K562 (cell line): ENCODE measurements around the gene RPS6KA2. TPM values are rescaled to one million over a fixed set of nuclear protein-coding genes. Genes with fewer than 3 reads are reported as not detected.

Experiments used
- ATAC-seq: fragments of 200-7000 bp; cut with Tn5 transposase; 3 replicates; pipeline ENCODE4 v1.9.1; 2020; ENCODE audit warnings: moderate library complexity
- BruUV-seq: library from RNA; stranded (reverse); fragments of 400-500 nt; replicated peaks from 2 replicates; lab custom pipeline; 2021; lab: Mats Ljungman, UMichigan
- CTCF ChIA-PET: fragments of 300-600 bp; formaldehyde crosslinking; extraction: SDS; loops from one replicate; lab custom pipeline; 2021; ENCODE audit warnings: low intra/inter-chr PET ratio; lab: Yijun Ruan, JAX
- POLR2A ChIA-PET: fragments of 300-600, 350-650 bp; sonication (Branson Sonifier 250); formaldehyde crosslinking; extraction: SDS; loops from one replicate; lab custom pipeline; 2021; ENCODE audit warnings: antibody characterized with exemption, inconsistent platforms; lab: Yijun Ruan, JAX
- DNase-seq, 4 experiments: peaks; one replicate each; pipeline versions ENCODE4 v3.0.0 to v3.0.0-alpha.2; 2011 to 2018; ENCODE audit warnings: low spot score in 3 of 4, mixed read lengths in 3 of 4; ENCODE audit errors: extremely low read depth in 1 of 4
- FAIRE-seq: peaks from 2 replicates; lab custom pipeline; 2011; peaks lifted over from hg19 to GRCh38; lab: Jason Lieb, UNC
- H2AFZ ChIP-seq: 2 replicates; pipeline ENCODE4 v1.6.0; 2011; ENCODE audit warnings: low read depth, low read length, control low read depth, inconsistent platforms
- H3K27ac ChIP-seq: fragments of 200-600 bp; 3 replicates; pipeline ENCODE4 v1.8.0; 2011; ENCODE audit warnings: low read depth, mild to moderate bottlenecking, control low read depth, inconsistent platforms, low read length, moderate library complexity, mixed read lengths; ENCODE audit errors: extremely low read depth
- H3K27me3 ChIP-seq, 2 experiments: fragments of 300-600 bp in 1 of 2; 2 replicates in 1 of 2; 3 replicates in 1 of 2; pipeline versions ENCODE4 v1.6.0 to v1.8.0; 2011; ENCODE audit warnings: inconsistent platforms in 2 of 2, low read length in 2 of 2, mild to moderate bottlenecking in 1 of 2, mixed read lengths in 1 of 2, moderate library complexity in 1 of 2; ENCODE audit not compliant: control insufficient read depth in 2 of 2, insufficient read depth in 2 of 2
- H3K36me3 ChIP-seq: fragments of 300-600 bp; 3 replicates; pipeline ENCODE4 v1.8.0; 2011; ENCODE audit warnings: mild to moderate bottlenecking, low read length, inconsistent platforms; ENCODE audit not compliant: control insufficient read depth, insufficient read depth
- H3K4me1 ChIP-seq, 2 experiments: fragments of 200-600 bp in 1 of 2; replicated peaks in 1 of 2; 2 replicates in 1 of 2; 3 replicates in 1 of 2; pipeline versions ENCODE4 v1.5.1 to v1.8.0; 2011; ENCODE audit warnings: inconsistent platforms in 2 of 2, low read length in 2 of 2, mild to moderate bottlenecking in 1 of 2, mixed read lengths in 1 of 2, moderate library complexity in 1 of 2; ENCODE audit not compliant: control insufficient read depth in 2 of 2, insufficient read depth in 2 of 2
- H3K4me2 ChIP-seq: 2 replicates; pipeline ENCODE4 v1.6.1; 2011; ENCODE audit warnings: low read length, control low read depth, inconsistent platforms, mixed read lengths; ENCODE audit not compliant: insufficient read depth
- H3K4me3 ChIP-seq: fragments of 200-600 bp; sonication (generic), shearing (Covaris generic); 2 replicates; pipeline ENCODE4 v1.5.1; 2016; ENCODE audit warnings: control low read depth, inconsistent platforms
- H3K79me2 ChIP-seq: fragments of 200-600 bp; 3 replicates; pipeline ENCODE4 v1.8.0; 2011; ENCODE audit warnings: low read length, inconsistent platforms; ENCODE audit not compliant: control insufficient read depth, insufficient read depth
- H3K9ac ChIP-seq, 2 experiments: 2 replicates each; pipeline versions ENCODE4 v1.6.0 to v1.6.1; 2011; ENCODE audit warnings: low read depth in 2 of 2, low read length in 2 of 2, control low read depth in 1 of 2, inconsistent platforms in 1 of 2, mild to moderate bottlenecking in 1 of 2, mixed read lengths in 1 of 2; ENCODE audit not compliant: insufficient read depth in 1 of 2
- H3K9me1 ChIP-seq: one replicate; pipeline ENCODE4 v1.6.0; 2011; ENCODE audit warnings: inconsistent platforms, mild to moderate bottlenecking, low read length, moderate library complexity; ENCODE audit not compliant: control insufficient read depth, insufficient read depth
- H3K9me3 ChIP-seq: replicated peaks from 2 replicates; pipeline ENCODE4 v1.5.1; 2011; ENCODE audit warnings: low read depth, low read length, inconsistent platforms; ENCODE audit not compliant: control insufficient read depth, insufficient read depth
- H4K20me1 ChIP-seq: replicated peaks from 2 replicates; pipeline ENCODE4 v1.6.1; 2011; ENCODE audit warnings: low read length, inconsistent platforms, mixed read lengths; ENCODE audit not compliant: control insufficient read depth, insufficient read depth
- MAX ChIP-seq: sonication (generic); formaldehyde crosslinking; IDR thresholded peaks from 2 replicates; pipeline ENCODE4 v1.9.0; 2022; ENCODE audit warnings: mild to moderate bottlenecking, missing genetic modification reagents
- RAD21 ChIP-seq, 2 experiments: fragments of 250-450 bp in 1 of 2; fragments of 450-650 bp in 1 of 2; sonication (Bioruptor Pico) in 1 of 2; formaldehyde crosslinking in 1 of 2; IDR thresholded peaks in 1 of 2; conservative IDR thresholded peaks in 1 of 2; 2 replicates each; pipeline versions ENCODE4 v1.4.0 to v1.8.0; 2020 to 2022; ENCODE audit warnings: mild to moderate bottlenecking in 2 of 2, moderate library complexity in 1 of 2
- ZBTB1 ChIP-seq: sonication (generic); formaldehyde crosslinking; IDR thresholded peaks from 2 replicates; pipeline ENCODE4 v1.8.1; 2023; ENCODE audit warnings: missing genetic modification reagents, low read depth, mild to moderate bottlenecking, borderline replicate concordance
- WGBS: fragments of 100-300 bp; shearing (Covaris generic); methylation state at CpG from one replicate; pipeline ENCODE4 v1.1.6; 2016; ENCODE audit warnings: low coverage, mixed read lengths; ENCODE audit not compliant: insufficient coverage; ENCODE audit errors: missing lambda C conversion rate; 5-methylcytosine and 5-hydroxymethylcytosine counted together
- in situ Hi-C: fragments of 300-500 bp; cut with MboI; formaldehyde crosslinking; loops from 4 replicates; pipeline ENCODE4 v1.15.0; 2018; ENCODE audit warnings: inconsistent platforms, mixed read lengths
- intact Hi-C: fragments of 100-400 bp; cut with micrococcal nuclease; formaldehyde crosslinking; loops from 2 replicates; pipeline ENCODE4 v1.14.2; 2022
- polyA plus RNA-seq, 8 experiments: library from polyadenylated mRNA; depleted of rRNA in 4 of 8; stranded (reverse) in 5 of 8; unstranded in 3 of 8; fragments of >200 nt; fragmentation: Nextera tagmentation in 2 of 8; fragmentation: Illumina TruSeq in 1 of 8; extraction: Ambion mirVana in 2 of 8; extraction: Trizol in 1 of 8; gene quantifications; 2 replicates each; pipeline versions ENCODE4 v1.2.1 to v1.2.3, GENCODE V29; 2011 to 2014; ENCODE audit warnings: inconsistent platforms in 1 of 8, missing spikeins in 1 of 8
- total RNA-seq, 7 experiments: library from RNA; depleted of rRNA in 6 of 7; stranded (reverse); fragments of >200 nt in 6 of 7; fragmentation: Illumina TruSeq in 2 of 7; extraction: Trizol in 2 of 7; gene quantifications; 2 replicates each; pipeline versions ENCODE4 v1.2.1 to v1.2.3, GENCODE V29; 2011 to 2021; ENCODE audit warnings: low replicate concordance in 1 of 7
- TF ChIP-seq, protein P1 (sequence below): fragments of 450-650 bp; formaldehyde crosslinking; IDR thresholded peaks from 2 replicates; pipeline ENCODE4 v1.4.0; 2020; ENCODE audit warnings: mild to moderate bottlenecking, moderate library complexity

The RPS6KA2 gene
- total and polyA plus RNA-seq, 9 of the 15 experiments (the other 6 are each of a cell fraction or from before 2014, with no cell fraction given), result 0.29 to 1.00 (median 0.53) TPM

DNA sequence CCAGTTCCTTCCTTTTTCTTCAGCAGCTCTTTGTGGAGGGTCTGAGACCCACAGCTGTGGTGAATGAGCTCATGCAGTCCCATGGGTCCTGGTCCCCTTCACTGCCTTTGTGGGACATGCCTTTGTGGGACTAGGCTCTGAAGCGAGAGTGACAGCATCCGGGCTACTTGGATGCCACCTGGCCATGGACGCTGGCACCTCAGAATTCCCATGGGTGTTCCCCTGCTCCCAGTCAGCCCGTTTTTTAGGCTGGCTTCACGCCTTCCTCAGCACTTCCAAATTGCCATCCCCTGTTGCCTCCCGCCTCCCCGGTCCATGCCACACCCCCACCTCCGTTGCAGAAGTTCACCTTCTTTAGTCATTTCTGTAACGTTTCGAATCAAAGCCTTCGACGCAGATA lies 85.7 kb downstream of the RPS6KA2 start:
- H3K9ac ChIP-seq, result no peak overlapping the region
- no TSS peak for BruUV-seq
- no peak for ATAC-seq
- H4K20me1 ChIP-seq, result no peaks in the 10 kb centered on the region
- no peaks in the 10 kb centered on the region for H3K36me3 ChIP-seq
- no peak for FAIRE-seq
- H3K9me1 ChIP-seq, result no peaks in the 10 kb centered on the region
- peaks cover 36 to 66% of the 10 kb centered on the region in 2 experiments for H3K27me3 ChIP-seq
- H3K4me2 ChIP-seq, result no peak overlapping the region
- in situ Hi-C loops, result no loop called here
- H3K9me3 ChIP-seq, result no peaks in the 10 kb centered on the region
- CTCF ChIA-PET, result no interaction called here
- no peak overlapping the region for H3K4me3 ChIP-seq
- TF ChIP-seq, protein P1, sequence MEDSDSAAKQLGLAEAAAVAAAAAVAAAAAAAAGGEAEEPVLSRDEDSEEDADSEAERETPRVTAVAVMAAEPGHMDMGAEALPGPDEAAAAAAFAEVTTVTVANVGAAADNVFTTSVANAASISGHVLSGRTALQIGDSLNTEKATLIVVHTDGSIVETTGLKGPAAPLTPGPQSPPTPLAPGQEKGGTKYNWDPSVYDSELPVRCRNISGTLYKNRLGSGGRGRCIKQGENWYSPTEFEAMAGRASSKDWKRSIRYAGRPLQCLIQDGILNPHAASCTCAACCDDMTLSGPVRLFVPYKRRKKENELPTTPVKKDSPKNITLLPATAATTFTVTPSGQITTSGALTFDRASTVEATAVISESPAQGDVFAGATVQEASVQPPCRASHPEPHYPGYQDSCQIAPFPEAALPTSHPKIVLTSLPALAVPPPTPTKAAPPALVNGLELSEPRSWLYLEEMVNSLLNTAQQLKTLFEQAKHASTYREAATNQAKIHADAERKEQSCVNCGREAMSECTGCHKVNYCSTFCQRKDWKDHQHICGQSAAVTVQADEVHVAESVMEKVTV (CRISPR knock-in tag), result no peak
- no peak for TF ChIP-seq ZBTB1 (CRISPR knock-in tag)
- TF ChIP-seq MAX, result 0 out of 2 replicates have a peak, but pooled peaks have one; percentile 0
- no peak for TF ChIP-seq RAD21 (CRISPR knock-in tag; conservative IDR thresholded peaks at IDR 0.05 in 1 of 2, IDR thresholded peaks at IDR 0.05 in 1 of 2)
- DNase-seq, result no peak
- intact Hi-C loops, result no loop called here
- H3K27ac ChIP-seq, result no peak overlapping the region
- no peak overlapping the region for H2AFZ ChIP-seq
- H3K79me2 ChIP-seq, result no peaks in the 10 kb centered on the region
- under 1% methylated on average over 12 of the region's 12 CpGs for WGBS
- no peaks in the 10 kb centered on the region; a peak in 1 of 5 replicates for H3K4me1 ChIP-seq
- POLR2A ChIA-PET, result no interaction called here
